ENCODE results near the gene ARHGEF10L.

Gene ARHGEF10L

GRCh38 chr1:17523321-17524041 lies 16.0 kb upstream of the ARHGEF10L start:
- DNase-seq, result no peak

GRCh38 chr1:17524645-17525044 lies 14.9 kb upstream of the ARHGEF10L start:
- DNase-seq, result peak; percentile 13

GRCh38 chr1:17525996-17526686 lies 13.4 kb upstream of the ARHGEF10L start:
- no peak for DNase-seq

- no peak for DNase-seq
Observed at GRCh38 chr1:17527036-17527914, 12.2 kb upstream of the ARHGEF10L start.

- no peak for DNase-seq
Observed at GRCh38 chr1:17529381-17529780, 10.1 kb upstream of the ARHGEF10L start.

- no peak for DNase-seq
Observed at GRCh38 chr1:17531343-17531681, 8.2 kb upstream of the ARHGEF10L start.

GRCh38 chr1:17531682-17532487 lies 7.6 kb upstream of the ARHGEF10L start:
- no peak for DNase-seq

GRCh38 chr1:17533201-17533600 lies 6.3 kb upstream of the ARHGEF10L start:
- DNase-seq, result no peak

- DNase-seq, result no peak
Observed at GRCh38 chr1:17535300-17535936, 4.1 kb upstream of the ARHGEF10L start.

- DNase-seq, result no peak
Observed at GRCh38 chr1:17538010-17538409, 1.5 kb upstream of the ARHGEF10L start.

- DNase-seq, result no peak
Observed at GRCh38 chr1:17538428-17539117, 925 bp upstream of the ARHGEF10L start.

GRCh38 chr1:17539118-17539476 lies 401 bp upstream of the ARHGEF10L start:
- DNase-seq, result no peak

GRCh38 chr1:17540255-17541001 lies 930 bp downstream of the ARHGEF10L start:
- DNase-seq, result peak; percentile 85

GRCh38 chr1:17542645-17543044 lies 3.1 kb downstream of the ARHGEF10L start:
- DNase-seq, result no peak

- DNase-seq, result no peak
Observed at GRCh38 chr1:17544776-17545350, 5.4 kb downstream of the ARHGEF10L start.

- no peak for DNase-seq
Observed at GRCh38 chr1:17545356-17545755, 5.9 kb downstream of the ARHGEF10L start.

GRCh38 chr1:17546946-17547670 lies 7.6 kb downstream of the ARHGEF10L start:
- no peak for DNase-seq

- DNase-seq, result no peak
Observed at GRCh38 chr1:17549384-17549783, 9.9 kb downstream of the ARHGEF10L start.

- peak; percentile 73 for DNase-seq
Observed at GRCh38 chr1:17550729-17551584, 11.5 kb downstream of the ARHGEF10L start.
